ENCODE results near the gene CD164. TPM values are rescaled to one million over a fixed set of nuclear protein-coding genes. Genes with fewer than 3 reads are reported as not detected.

CD164 gene
- total RNA-seq: 74.5 and 80.7 TPM in 2 replicates

GRCh38 chr6:109381747-109382575, at the start of gene CD164:
Gene CD164 (minus strand): TSS chr6:109382467. CDS start chr6:109382378, 89 bp downstream.

Other genes starting within 250 kb of the CD164 start
- 0.84 and 2.0 TPM in 2 replicates for gene PPIL6, start 58.2 kb upstream of the CD164 start, total RNA-seq
- gene SMPD2, start 58.3 kb upstream of the CD164 start, total RNA-seq: 9.6 and 14.7 TPM in 2 replicates
- 15.7 and 17.6 TPM in 2 replicates for gene MICAL1, start 73.3 kb upstream of the CD164 start, total RNA-seq
- gene ZBTB24, start 100.8 kb upstream of the CD164 start, total RNA-seq: 5.5 and 5.7 TPM in 2 replicates

All from airway epithelial cell (primary cell).